NCI-H446 treated with DMSO at 0.1 percent for 48 hours (cell line): ENCODE data around the gene FRMD3.
A peak's percentile ranks its signal among the peaks of the same experiment; 100 is the strongest.

Experiments
- DNase-seq: peaks from one replicate; lab custom pipeline; 2025; lab: John Stamatoyannopoulos, UW

The FRMD3 gene

GRCh38 chr9:83432877-83433550 is 105.2 kb downstream of the FRMD3 start:
- DNase-seq = no peak

GRCh38 chr9:83432104-83432627 is 106.0 kb downstream of the FRMD3 start:
- DNase-seq = no peak

DNA sequence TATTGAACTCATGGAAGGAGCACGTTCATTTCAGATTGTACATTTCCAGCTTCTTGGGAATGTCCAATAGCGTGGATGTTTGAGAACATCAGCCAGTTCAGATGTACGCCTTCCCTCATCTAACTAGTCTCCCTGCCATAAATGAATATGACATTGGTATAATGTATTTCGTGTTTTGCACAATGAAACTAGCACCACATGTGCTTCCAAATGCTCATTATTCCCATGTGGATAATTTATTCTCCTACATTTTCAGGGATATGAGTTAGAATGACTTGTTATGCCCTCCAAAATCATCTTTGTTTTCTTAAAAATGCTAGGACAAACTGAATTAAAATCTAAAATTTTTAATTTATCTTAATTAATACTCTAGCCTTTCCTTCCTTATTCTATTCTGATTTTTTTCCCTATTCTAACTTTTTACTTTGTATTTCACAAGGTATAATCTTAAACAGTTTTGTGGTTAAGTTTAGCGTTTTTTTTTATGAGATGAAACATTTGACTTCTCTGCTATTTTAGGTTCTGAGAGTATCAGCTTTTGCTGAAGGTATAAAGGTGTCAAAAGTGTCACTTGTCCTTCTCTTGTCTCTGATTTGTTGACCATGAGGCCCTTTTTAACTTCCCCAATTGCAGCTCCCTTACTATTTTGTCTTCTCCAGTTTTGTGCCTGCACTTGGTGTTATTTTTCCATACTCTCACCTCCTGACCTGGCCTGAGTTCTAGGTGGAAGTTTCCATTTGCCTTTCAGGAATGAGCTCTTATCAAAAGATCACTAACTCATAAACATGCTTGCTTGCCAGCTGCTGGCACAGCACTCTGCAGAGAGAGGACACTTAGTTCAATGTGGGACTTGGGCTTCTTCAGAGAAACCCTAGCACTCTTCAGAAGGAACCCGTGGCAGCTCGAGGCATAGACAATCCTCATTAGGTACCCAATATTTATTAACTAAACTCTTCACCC is 106.8 kb downstream of the FRMD3 start:
- no peak for DNase-seq

DNA sequence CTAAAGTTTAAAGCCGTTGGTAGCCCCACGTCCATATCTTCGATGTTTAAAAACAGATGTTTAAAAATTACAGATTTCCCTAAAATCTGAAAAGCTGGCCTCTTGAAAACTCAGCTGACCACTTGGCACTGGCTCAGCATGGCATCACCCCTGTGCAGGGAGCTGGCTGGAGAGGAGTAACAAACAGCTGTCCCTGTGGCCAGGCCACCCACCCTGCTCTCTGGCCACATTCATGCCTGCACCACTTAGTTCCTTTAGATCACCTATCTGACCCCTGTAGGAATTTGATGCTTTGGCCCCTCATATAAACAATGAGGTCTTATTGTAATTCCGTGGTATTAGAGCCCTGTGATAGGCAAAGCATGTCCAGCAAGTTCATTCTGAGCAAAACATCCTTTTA is 107.5 kb downstream of the FRMD3 start:
- no peak for DNase-seq

- DNase-seq = no peak
Measured at GRCh38 chr9:83429229-83429628, 109.0 kb downstream of the FRMD3 start.

GRCh38 chr9:83425240-83425639 is 113.0 kb downstream of the FRMD3 start:
- no peak for DNase-seq

DNA sequence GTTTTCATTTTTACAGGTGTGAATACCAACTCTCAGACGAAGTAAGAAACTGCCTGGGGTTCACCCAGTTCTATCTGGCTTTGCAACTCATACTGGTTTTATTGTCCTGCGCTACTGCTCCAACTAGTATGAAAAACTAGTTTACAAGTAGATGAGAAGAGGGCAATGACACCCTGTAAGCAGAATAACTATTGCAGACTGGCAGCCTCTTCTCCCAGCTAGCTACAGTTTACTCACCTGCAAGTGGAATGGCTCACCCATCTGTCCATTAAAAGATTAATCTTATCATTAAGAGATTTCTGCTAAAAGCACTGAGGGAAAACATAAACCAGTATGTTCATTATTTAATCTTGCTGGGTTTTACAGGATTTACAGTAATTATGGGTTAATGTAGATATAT is 113.4 kb downstream of the FRMD3 start:
- DNase-seq = no peak

- DNase-seq = no peak
Measured at GRCh38 chr9:83423815-83424707, 114.1 kb downstream of the FRMD3 start.

- no peak for DNase-seq
Measured at GRCh38 chr9:83422527-83422926, 115.7 kb downstream of the FRMD3 start.

- no peak for DNase-seq
Measured at GRCh38 chr9:83420486-83420885, 117.7 kb downstream of the FRMD3 start.

GRCh38 chr9:83419961-83420360 is 118.2 kb downstream of the FRMD3 start:
- DNase-seq = peak; percentile 44

DNA sequence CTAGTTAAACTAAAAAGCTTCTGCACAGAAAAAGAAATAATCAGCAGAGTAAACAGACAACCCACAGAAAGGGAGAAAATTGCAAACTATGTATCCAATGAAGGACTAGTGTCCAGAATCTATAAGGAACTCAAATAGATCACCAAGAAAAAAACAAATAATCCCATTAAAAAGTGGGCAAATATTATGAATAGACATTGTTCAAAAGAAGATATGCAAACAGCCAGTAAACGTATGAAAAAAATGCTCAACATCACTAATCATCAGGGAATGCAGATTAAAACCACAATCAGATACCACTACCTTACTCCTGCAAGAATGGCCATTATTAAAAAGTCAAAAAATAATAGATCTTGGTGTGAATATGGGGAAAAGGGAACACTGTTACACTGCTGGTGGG is 119.9 kb downstream of the FRMD3 start:
- no peak for DNase-seq

- DNase-seq = no peak
Measured at GRCh38 chr9:83413367-83413766, 124.8 kb downstream of the FRMD3 start.

DNA sequence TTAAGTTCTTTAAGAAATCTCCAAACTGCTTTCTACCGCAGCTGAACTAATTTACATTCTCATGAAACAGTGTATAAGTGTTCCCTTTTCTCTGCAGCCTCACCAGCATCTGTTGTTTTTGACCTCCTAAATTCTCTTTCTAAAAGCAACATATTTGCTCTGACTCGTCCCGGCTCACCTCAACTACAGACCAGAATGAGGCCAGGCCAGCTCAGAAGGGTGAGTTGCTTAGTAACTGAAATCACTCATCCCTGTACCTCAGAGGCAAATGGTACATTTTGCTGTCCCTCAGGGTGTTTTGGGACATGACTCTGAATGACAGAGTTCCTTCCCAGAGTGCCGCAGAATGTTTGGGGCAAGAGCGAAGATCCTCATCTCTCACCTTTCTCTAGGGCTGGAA is 127.5 kb downstream of the FRMD3 start:
- no peak for DNase-seq

- DNase-seq = no peak
Measured at GRCh38 chr9:83406921-83407320, 131.3 kb downstream of the FRMD3 start.

DNA sequence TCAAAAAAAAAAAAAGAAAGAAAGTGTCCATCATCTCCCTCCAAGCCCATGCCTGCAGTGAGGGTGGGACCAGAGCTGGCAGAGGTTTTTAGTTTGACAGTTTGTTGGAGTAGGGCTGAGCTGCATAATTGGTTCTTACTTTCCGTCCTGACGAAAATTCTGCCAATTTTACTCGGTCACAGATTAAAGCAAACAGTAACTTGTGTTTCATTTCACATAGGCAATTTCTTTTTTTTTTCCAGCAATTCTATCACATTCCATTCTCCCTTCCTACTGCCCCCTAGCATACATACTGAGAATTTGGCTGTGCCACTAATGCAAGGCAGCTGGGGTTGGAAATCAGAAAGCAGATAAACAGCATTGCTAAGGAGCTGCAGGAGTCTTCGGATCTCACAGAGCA is 132.4 kb downstream of the FRMD3 start:
- DNase-seq = peak; percentile 62

GRCh38 chr9:83403527-83404238 is 134.5 kb downstream of the FRMD3 start:
- no peak for DNase-seq

- DNase-seq = no peak
Measured at GRCh38 chr9:83401328-83401900, 136.8 kb downstream of the FRMD3 start.

DNA sequence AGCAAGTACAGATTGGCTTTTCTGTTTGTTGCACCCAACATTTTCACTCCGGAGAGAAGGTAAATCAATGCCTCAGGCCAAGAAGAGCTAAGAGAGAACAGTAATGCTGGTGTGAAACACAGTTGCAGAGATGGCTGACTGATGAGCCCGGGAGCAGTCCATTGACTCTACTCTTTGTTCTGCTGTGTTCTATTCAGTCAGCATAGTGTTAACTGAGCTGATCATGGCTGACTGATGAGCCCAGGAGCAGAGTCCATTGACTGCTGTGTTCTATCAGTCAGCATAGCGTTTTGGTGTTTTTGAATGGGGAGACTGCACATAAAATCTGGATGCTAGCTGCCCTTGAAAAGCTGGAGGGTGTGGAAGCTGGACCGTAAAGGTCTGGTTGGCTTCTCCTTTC is 141.4 kb downstream of the FRMD3 start:
- no peak for DNase-seq

GRCh38 chr9:83396342-83396741 is 141.9 kb downstream of the FRMD3 start:
- DNase-seq = no peak

GRCh38 chr9:83392228-83392627 is 146.0 kb downstream of the FRMD3 start:
- DNase-seq = no peak
